ENCODE results near the gene PDE4D. TPM values are rescaled to one million over a fixed set of nuclear protein-coding genes. Genes with fewer than 3 reads are reported as not detected.

The PDE4D gene
- total and polyA plus RNA-seq, 2 donors (not counting 3 experiments of a cell fraction or from before 2014, with no cell fraction given) = 34.5 to 51.2 TPM

DNA sequence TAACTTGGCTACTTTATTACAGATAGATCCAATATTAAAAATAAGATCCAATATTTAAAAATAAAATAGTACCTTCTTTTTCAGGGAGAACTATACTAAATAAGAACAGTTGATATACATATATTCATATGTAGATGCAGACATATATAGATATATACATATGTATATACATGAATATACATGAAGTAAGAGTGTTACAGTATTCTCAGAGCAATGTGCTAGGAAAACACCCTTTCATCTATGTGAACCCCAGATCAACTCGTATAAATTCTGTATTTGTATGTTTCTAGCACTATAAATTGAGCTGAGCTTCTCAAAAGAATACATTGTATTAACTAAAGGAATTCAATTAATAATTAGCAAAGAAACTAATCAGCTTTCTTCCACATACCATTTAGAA is 287.6 kb downstream of the PDE4D start:
- POLR2A ChIA-PET = no interaction called here

DNA sequence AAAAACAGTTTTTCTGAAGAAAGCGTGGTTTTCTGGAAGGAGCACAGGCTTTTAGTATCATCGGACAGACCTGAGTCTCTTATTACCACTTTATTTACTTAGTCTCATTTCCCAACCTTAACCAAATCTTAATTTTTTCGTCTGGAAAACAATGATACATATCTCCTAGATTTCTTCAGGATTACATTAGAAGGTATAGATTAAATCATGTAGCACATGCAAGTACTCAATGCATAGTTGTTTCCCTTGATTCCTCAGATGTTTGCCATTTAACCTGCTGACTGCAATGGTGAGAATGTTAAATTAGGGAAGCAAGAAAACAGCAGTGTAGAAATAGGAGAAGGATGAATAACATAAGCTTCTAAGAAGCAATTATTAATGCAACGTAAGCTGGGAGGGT is 289.4 kb downstream of the PDE4D start:
- TF ChIP-seq MYC (IDR thresholded peaks at IDR 0.05; ENCODE audit: low read depth, low read length) (no peak), POLR2AphosphoS5 (IDR thresholded peaks at IDR 0.05; ENCODE audit: insufficient read depth, low read depth, low read length) (no peak), MAX (IDR thresholded peaks at IDR 0.05; ENCODE audit: insufficient read depth, insufficient read length) (no peak), POLR2A (IDR thresholded peaks at IDR 0.05; ENCODE audit: low read depth, low read length) (no peak), EZH2 (IDR thresholded peaks at IDR 0.05; ENCODE audit: borderline replicate concordance, low read depth, low read length, severe bottlenecking) (no peak), GATA2 (IDR thresholded peaks at IDR 0.05; ENCODE audit: insufficient read depth, insufficient read length, low read depth, low read length) (no peak), JUN (IDR thresholded peaks at IDR 0.05; ENCODE audit: borderline replicate concordance, insufficient read depth, insufficient read length, low read depth) (no peak), FOS (IDR thresholded peaks at IDR 0.05; ENCODE audit: borderline replicate concordance, insufficient read depth, low read length) (no peak)
- TF ChIP-seq, protein P1, sequence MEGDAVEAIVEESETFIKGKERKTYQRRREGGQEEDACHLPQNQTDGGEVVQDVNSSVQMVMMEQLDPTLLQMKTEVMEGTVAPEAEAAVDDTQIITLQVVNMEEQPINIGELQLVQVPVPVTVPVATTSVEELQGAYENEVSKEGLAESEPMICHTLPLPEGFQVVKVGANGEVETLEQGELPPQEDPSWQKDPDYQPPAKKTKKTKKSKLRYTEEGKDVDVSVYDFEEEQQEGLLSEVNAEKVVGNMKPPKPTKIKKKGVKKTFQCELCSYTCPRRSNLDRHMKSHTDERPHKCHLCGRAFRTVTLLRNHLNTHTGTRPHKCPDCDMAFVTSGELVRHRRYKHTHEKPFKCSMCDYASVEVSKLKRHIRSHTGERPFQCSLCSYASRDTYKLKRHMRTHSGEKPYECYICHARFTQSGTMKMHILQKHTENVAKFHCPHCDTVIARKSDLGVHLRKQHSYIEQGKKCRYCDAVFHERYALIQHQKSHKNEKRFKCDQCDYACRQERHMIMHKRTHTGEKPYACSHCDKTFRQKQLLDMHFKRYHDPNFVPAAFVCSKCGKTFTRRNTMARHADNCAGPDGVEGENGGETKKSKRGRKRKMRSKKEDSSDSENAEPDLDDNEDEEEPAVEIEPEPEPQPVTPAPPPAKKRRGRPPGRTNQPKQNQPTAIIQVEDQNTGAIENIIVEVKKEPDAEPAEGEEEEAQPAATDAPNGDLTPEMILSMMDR (IDR thresholded peaks at IDR 0.05; ENCODE audit: extremely low read depth in 1 of 2, insufficient read depth in 1 of 2, low read depth in 1 of 2, low read length in 2 of 2) = no peak
- no peaks in the 10 kb centered on the region for H4K20me1 ChIP-seq (replicated peaks; ENCODE audit: control insufficient read depth, extremely low read depth, insufficient read depth, low read length)
- H3K4me1 ChIP-seq (ENCODE audit: control insufficient read depth, extremely low read depth, insufficient read depth, low read length) = peaks cover 5% of the 10 kb centered on the region
- ChIA-PET POLR2A (no interaction called here), CTCF (no interaction called here)
- no peaks in the 10 kb centered on the region for H3K9me3 ChIP-seq (replicated peaks; ENCODE audit: control insufficient read depth, insufficient read depth, low read length)
- no peak for DNase-seq (ENCODE audit: low read depth, low spot score)
- no peak overlapping the region for H3K27ac ChIP-seq (ENCODE audit: insufficient read depth, low read depth, low read length)
- no peaks in the 10 kb centered on the region for H3K9me1 ChIP-seq (replicated peaks; ENCODE audit: control insufficient read depth, extremely low read depth, insufficient read depth, low read length)
- H3K4me3 ChIP-seq (replicated peaks in 1 of 3; ENCODE audit: insufficient read depth in 1 of 3, low read depth in 1 of 3, low read length in 3 of 3) = no peak overlapping the region
- intact Hi-C loops (cut with micrococcal nuclease) = no loop called here
- no peaks in the 10 kb centered on the region for H3K36me3 ChIP-seq (ENCODE audit: control insufficient read depth in 2 of 2, extremely low read depth in 1 of 2, insufficient read depth in 2 of 2, low read length in 2 of 2)
- no peak overlapping the region for H2AFZ ChIP-seq (ENCODE audit: low read depth, low read length)
- FAIRE-seq = no peak
- no peak overlapping the region for H3K4me2 ChIP-seq (ENCODE audit: insufficient read depth, low read length)
- dilution Hi-C loops (cut with MboI; ENCODE audit: extremely low pct_ligation_motif_present, low sequenced_read_pairs) = no loop called here
- no peak overlapping the region for H3K9ac ChIP-seq (replicated peaks; ENCODE audit: extremely low read depth, insufficient read depth, low read length)
- no peaks in the 10 kb centered on the region for H3K27me3 ChIP-seq (ENCODE audit: control insufficient read depth in 2 of 2, insufficient read depth in 2 of 2, low read length in 2 of 2)
- no peaks in the 10 kb centered on the region for H3K79me2 ChIP-seq (ENCODE audit: control insufficient read depth, insufficient read depth, low read length)
- no TSS peak for BruUV-seq (replicated peaks)

More for the DNA sequence above, 287.6 kb downstream of the PDE4D start:
- Histone ChIP-seq H3K79me2 (ENCODE audit: control insufficient read depth, insufficient read depth, low read length) (no peaks in the 10 kb centered on the region), H3K9me1 (replicated peaks; ENCODE audit: control insufficient read depth, extremely low read depth, insufficient read depth, low read length) (no peaks in the 10 kb centered on the region), H3K4me2 (ENCODE audit: insufficient read depth, low read length) (no peak overlapping the region), H4K20me1 (replicated peaks; ENCODE audit: control insufficient read depth, extremely low read depth, insufficient read depth, low read length) (peaks cover 3% of the 10 kb centered on the region), H3K27me3 (ENCODE audit: control insufficient read depth in 2 of 2, insufficient read depth in 2 of 2, low read length in 2 of 2) (no peaks in the 10 kb centered on the region), H3K9ac (replicated peaks; ENCODE audit: extremely low read depth, insufficient read depth, low read length) (no peak overlapping the region), H3K9me3 (replicated peaks; ENCODE audit: control insufficient read depth, insufficient read depth, low read length) (no peaks in the 10 kb centered on the region), H3K36me3 (ENCODE audit: control insufficient read depth in 2 of 2, extremely low read depth in 1 of 2, insufficient read depth in 2 of 2, low read length in 2 of 2) (no peaks in the 10 kb centered on the region), H3K27ac (ENCODE audit: insufficient read depth, low read depth, low read length) (no peak overlapping the region), H3K4me3 (replicated peaks in 1 of 3; ENCODE audit: insufficient read depth in 1 of 3, low read depth in 1 of 3, low read length in 3 of 3) (no peak overlapping the region), H2AFZ (ENCODE audit: low read depth, low read length) (no peak overlapping the region), H3K4me1 (ENCODE audit: control insufficient read depth, extremely low read depth, insufficient read depth, low read length) (peaks cover 5% of the 10 kb centered on the region)
- intact Hi-C loops (cut with micrococcal nuclease) = no loop called here
- DNase-seq (ENCODE audit: low read depth, low spot score) (no peak), FAIRE-seq (no peak)
- CTCF ChIA-PET = no interaction called here
- no peak for TF ChIP-seq EZH2 (IDR thresholded peaks at IDR 0.05; ENCODE audit: borderline replicate concordance, low read depth, low read length, severe bottlenecking)
- TF ChIP-seq, protein P1 (IDR thresholded peaks at IDR 0.05; ENCODE audit: extremely low read depth in 1 of 2, insufficient read depth in 1 of 2, low read depth in 1 of 2, low read length in 2 of 2) = no peak
- dilution Hi-C loops (cut with MboI; ENCODE audit: extremely low pct_ligation_motif_present, low sequenced_read_pairs) = no loop called here
- no TSS peak for BruUV-seq (replicated peaks)

All from endothelial cell of umbilical vein (primary cell).